ENCODE results near the gene JAK2. TPM values are rescaled to one million over a fixed set of nuclear protein-coding genes. Genes with fewer than 3 reads are reported as not detected.

The JAK2 gene
- total RNA-seq, 2 donors from 2014 or later, result 10.4 to 12.3 TPM

DNA sequence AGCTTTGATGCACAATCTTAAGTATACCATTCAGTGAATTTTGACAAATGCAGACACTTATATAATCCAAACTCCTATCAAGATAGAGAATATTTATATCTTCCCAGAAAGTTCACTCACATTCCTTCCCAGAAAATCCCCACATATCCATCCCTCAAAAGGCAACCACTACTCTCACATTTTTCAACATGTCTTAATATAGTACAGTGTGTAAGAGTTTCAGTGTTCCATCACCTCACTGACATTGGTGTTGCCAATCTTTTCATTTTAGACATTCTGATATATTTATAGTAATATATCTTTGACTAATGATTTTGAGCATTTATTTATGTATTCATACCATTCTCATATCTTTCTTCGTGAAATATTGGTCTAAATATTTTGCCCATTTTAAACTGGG is 38.1 kb upstream of the JAK2 start:
- H3K4me3 Mint-ChIP-seq, result no peak overlapping the region
- DNase-seq, result no peak
- WGBS, 2 experiments (ENCODE audit: insufficient coverage in 1 of 2, insufficient read length in 1 of 2), result no CpG with 5 or more reads among the region's 1 CpG
- H3K9me3 ChIP-seq (ENCODE audit: control insufficient read depth, low read length), result no peaks in the 10 kb centered on the region
- H3K27ac ChIP-seq (ENCODE audit: low read depth, low read length), result no peak overlapping the region
- H3K27ac Mint-ChIP-seq, result no peak overlapping the region
- H3K4me3 ChIP-seq (ENCODE audit: low read length), result no peak overlapping the region
- no peaks in the 10 kb centered on the region for H3K27me3 ChIP-seq (ENCODE audit: control insufficient read depth, insufficient read depth, low read length, poor library complexity, severe bottlenecking)
- no peaks in the 10 kb centered on the region for H3K36me3 ChIP-seq (ENCODE audit: control insufficient read depth, insufficient read depth, low read length)
- H3K9ac ChIP-seq (ENCODE audit: extremely low read depth, low read length, poor library complexity, severe bottlenecking), result no peak overlapping the region
- H3K4me1 Mint-ChIP-seq, result peaks cover 20% of the 10 kb centered on the region
- no peaks in the 10 kb centered on the region for H3K36me3 Mint-ChIP-seq (ENCODE audit: low read depth)
- H3K4me1 ChIP-seq (ENCODE audit: control insufficient read depth, insufficient read depth, low read length), result no peaks in the 10 kb centered on the region
- no peaks in the 10 kb centered on the region for H3K27me3 Mint-ChIP-seq (ENCODE audit: insufficient read depth)
- H3K9me3 Mint-ChIP-seq, result peaks cover 11% of the 10 kb centered on the region
- TF ChIP-seq, protein P1, sequence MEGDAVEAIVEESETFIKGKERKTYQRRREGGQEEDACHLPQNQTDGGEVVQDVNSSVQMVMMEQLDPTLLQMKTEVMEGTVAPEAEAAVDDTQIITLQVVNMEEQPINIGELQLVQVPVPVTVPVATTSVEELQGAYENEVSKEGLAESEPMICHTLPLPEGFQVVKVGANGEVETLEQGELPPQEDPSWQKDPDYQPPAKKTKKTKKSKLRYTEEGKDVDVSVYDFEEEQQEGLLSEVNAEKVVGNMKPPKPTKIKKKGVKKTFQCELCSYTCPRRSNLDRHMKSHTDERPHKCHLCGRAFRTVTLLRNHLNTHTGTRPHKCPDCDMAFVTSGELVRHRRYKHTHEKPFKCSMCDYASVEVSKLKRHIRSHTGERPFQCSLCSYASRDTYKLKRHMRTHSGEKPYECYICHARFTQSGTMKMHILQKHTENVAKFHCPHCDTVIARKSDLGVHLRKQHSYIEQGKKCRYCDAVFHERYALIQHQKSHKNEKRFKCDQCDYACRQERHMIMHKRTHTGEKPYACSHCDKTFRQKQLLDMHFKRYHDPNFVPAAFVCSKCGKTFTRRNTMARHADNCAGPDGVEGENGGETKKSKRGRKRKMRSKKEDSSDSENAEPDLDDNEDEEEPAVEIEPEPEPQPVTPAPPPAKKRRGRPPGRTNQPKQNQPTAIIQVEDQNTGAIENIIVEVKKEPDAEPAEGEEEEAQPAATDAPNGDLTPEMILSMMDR (conservative IDR thresholded peaks at IDR 0.05), result no peak

DNA sequence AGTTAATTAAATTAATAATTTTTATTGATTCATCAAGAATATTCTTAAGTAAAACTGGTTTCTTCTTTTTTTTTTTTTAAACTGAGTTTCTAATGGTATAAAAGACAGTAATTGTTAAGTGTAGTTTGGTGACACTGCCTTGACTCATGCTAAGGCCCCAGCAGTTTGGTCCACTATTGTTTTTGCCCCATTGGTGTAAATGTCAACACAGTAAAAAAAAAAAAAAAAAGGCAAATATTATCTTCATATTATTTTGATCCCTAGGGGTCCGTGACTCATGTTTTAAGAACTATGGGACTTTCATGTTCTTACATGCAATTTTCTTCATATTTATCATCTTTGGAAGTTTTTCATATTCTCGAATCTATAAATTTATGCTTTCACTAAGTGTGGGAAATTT is 29.2 kb upstream of the JAK2 start:
- H3K4me3 ChIP-seq (ENCODE audit: low read length), result no peak overlapping the region
- no peaks in the 10 kb centered on the region for H3K36me3 ChIP-seq (ENCODE audit: control insufficient read depth, insufficient read depth, low read length)
- peaks cover 47% of the 10 kb centered on the region for H3K9me3 Mint-ChIP-seq
- no peaks in the 10 kb centered on the region for H3K27me3 ChIP-seq (ENCODE audit: control insufficient read depth, insufficient read depth, low read length, poor library complexity, severe bottlenecking)
- H3K36me3 Mint-ChIP-seq (ENCODE audit: low read depth), result peaks cover 3% of the 10 kb centered on the region
- peaks cover 20% of the 10 kb centered on the region for H3K9me3 ChIP-seq (ENCODE audit: control insufficient read depth, low read length)
- no peak overlapping the region for H3K27ac ChIP-seq (ENCODE audit: low read depth, low read length)
- no peak for DNase-seq
- H3K4me1 ChIP-seq (ENCODE audit: control insufficient read depth, insufficient read depth, low read length), result no peaks in the 10 kb centered on the region
- TF ChIP-seq, protein P1 (conservative IDR thresholded peaks at IDR 0.05), result no peak
- no peak overlapping the region for H3K27ac Mint-ChIP-seq
- H3K4me3 Mint-ChIP-seq, result no peak overlapping the region
- no peak overlapping the region for H3K9ac ChIP-seq (ENCODE audit: extremely low read depth, low read length, poor library complexity, severe bottlenecking)
- 88% methylated on average over 1 of the region's 2 CpGs; no CpG with 5 or more reads in 1 of the 2 experiments for WGBS, 2 experiments (ENCODE audit: insufficient coverage in 1 of 2, insufficient read length in 1 of 2)
- no peaks in the 10 kb centered on the region for H3K27me3 Mint-ChIP-seq (ENCODE audit: insufficient read depth)
- no peaks in the 10 kb centered on the region for H3K4me1 Mint-ChIP-seq

DNA sequence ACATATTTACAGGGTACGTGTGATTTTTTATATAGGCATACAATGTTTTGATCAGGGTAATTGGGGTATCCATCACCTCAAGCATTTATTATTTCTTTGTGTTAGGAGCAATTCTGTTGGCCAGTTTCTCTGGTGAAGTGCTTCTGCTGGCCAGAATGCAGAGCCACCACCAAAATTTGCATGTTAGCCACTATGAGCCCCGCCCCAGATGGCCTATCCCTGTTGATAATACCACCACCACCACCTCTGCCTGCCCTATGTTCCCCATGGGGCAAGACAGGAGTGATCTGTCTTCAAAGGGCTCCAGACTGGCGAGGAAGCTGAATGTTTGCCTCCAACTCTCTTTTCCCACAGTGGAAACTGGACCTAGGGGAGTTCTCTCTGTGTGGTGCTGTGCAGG is 26.0 kb upstream of the JAK2 start:
- TF ChIP-seq, protein P1 (conservative IDR thresholded peaks at IDR 0.05), result no peak
- 80 to 88% methylated on average over 1 to 3 of the region's 3 CpGs for WGBS, 2 experiments (ENCODE audit: insufficient coverage in 1 of 2, insufficient read length in 1 of 2)

More for the DNA sequence above, 26.0 kb upstream of the JAK2 start:
- DNase-seq, result no peak
- H3K4me1 Mint-ChIP-seq, result no peaks in the 10 kb centered on the region
- no peaks in the 10 kb centered on the region for H3K4me1 ChIP-seq (ENCODE audit: control insufficient read depth, insufficient read depth, low read length)
- no peaks in the 10 kb centered on the region for H3K36me3 ChIP-seq (ENCODE audit: control insufficient read depth, insufficient read depth, low read length)
- H3K9me3 Mint-ChIP-seq, result peaks cover 20% of the 10 kb centered on the region
- H3K27me3 Mint-ChIP-seq (ENCODE audit: insufficient read depth), result no peaks in the 10 kb centered on the region
- no peak overlapping the region for H3K27ac ChIP-seq (ENCODE audit: low read depth, low read length)
- no peaks in the 10 kb centered on the region for H3K27me3 ChIP-seq (ENCODE audit: control insufficient read depth, insufficient read depth, low read length, poor library complexity, severe bottlenecking)
- H3K4me3 Mint-ChIP-seq, result no peak overlapping the region
- H3K36me3 Mint-ChIP-seq (ENCODE audit: low read depth), result peaks cover 3% of the 10 kb centered on the region
- no peak overlapping the region for H3K4me3 ChIP-seq (ENCODE audit: low read length)
- peaks cover 8% of the 10 kb centered on the region for H3K9me3 ChIP-seq (ENCODE audit: control insufficient read depth, low read length)
- H3K9ac ChIP-seq (ENCODE audit: extremely low read depth, low read length, poor library complexity, severe bottlenecking), result no peak overlapping the region
- no peak overlapping the region for H3K27ac Mint-ChIP-seq

Data from endodermal cell (in vitro differentiated cells).